ENCODE measurements around the gene SFXN5. TPM values are rescaled to one million over a fixed set of nuclear protein-coding genes. Genes with fewer than 3 reads are reported as not detected.

Gene SFXN5
- total and polyA plus RNA-seq, 2 donors (not counting 3 experiments of a cell fraction or from before 2014, with no cell fraction given): 18.7 to 28.6 TPM

- BruUV-seq (replicated peaks): no TSS peak
- Histone ChIP-seq H3K79me2 (ENCODE audit: control insufficient read depth, insufficient read depth, low read length) (no peaks in the 10 kb centered on the region), H2AFZ (ENCODE audit: low read depth, low read length) (no peak overlapping the region), H3K27ac (ENCODE audit: insufficient read depth, low read depth, low read length) (no peak overlapping the region), H4K20me1 (replicated peaks; ENCODE audit: control insufficient read depth, extremely low read depth, insufficient read depth, low read length) (no peaks in the 10 kb centered on the region), H3K36me3 (ENCODE audit: control insufficient read depth in 2 of 2, extremely low read depth in 1 of 2, insufficient read depth in 2 of 2, low read length in 2 of 2) (peaks cover 2% of the 10 kb centered on the region in 2 experiments), H3K9ac (replicated peaks; ENCODE audit: extremely low read depth, insufficient read depth, low read length) (no peak overlapping the region), H3K9me1 (replicated peaks; ENCODE audit: control insufficient read depth, extremely low read depth, insufficient read depth, low read length) (no peaks in the 10 kb centered on the region), H3K9me3 (replicated peaks; ENCODE audit: control insufficient read depth, insufficient read depth, low read length) (no peaks in the 10 kb centered on the region), H3K4me1 (ENCODE audit: control insufficient read depth, extremely low read depth, insufficient read depth, low read length) (no peaks in the 10 kb centered on the region), H3K4me3 (replicated peaks in 1 of 3; ENCODE audit: insufficient read depth in 1 of 3, low read depth in 1 of 3, low read length in 3 of 3) (no peak overlapping the region), H3K27me3 (ENCODE audit: control insufficient read depth in 2 of 2, insufficient read depth in 2 of 2, low read length in 2 of 2) (no peaks in the 10 kb centered on the region), H3K4me2 (ENCODE audit: insufficient read depth, low read length) (no peak overlapping the region)
- ChIA-PET CTCF (interaction anchor here (0.6 to 1.5 kb wide), 2 partner anchors 10 to 31 kb away, joined by 3 to 5 read pairs; no protein-coding TSS in a partner anchor), POLR2A (no interaction called here)
- intact Hi-C loops (cut with micrococcal nuclease): no loop called here
- TF ChIP-seq MAX (IDR thresholded peaks at IDR 0.05; ENCODE audit: insufficient read depth, insufficient read length): no peak
- no peak for TF ChIP-seq POLR2A (IDR thresholded peaks at IDR 0.05; ENCODE audit: low read depth, low read length)
- TF ChIP-seq JUN (IDR thresholded peaks at IDR 0.05; ENCODE audit: borderline replicate concordance, insufficient read depth, insufficient read length, low read depth): no peak
- no peak for TF ChIP-seq EZH2 (IDR thresholded peaks at IDR 0.05; ENCODE audit: borderline replicate concordance, low read depth, low read length, severe bottlenecking)
- TF ChIP-seq MYC (IDR thresholded peaks at IDR 0.05; ENCODE audit: low read depth, low read length): no peak
- no peak for TF ChIP-seq GATA2 (IDR thresholded peaks at IDR 0.05; ENCODE audit: insufficient read depth, insufficient read length, low read depth, low read length)
- no peak for TF ChIP-seq FOS (IDR thresholded peaks at IDR 0.05; ENCODE audit: borderline replicate concordance, insufficient read depth, low read length)
- no peak for TF ChIP-seq POLR2AphosphoS5 (IDR thresholded peaks at IDR 0.05; ENCODE audit: insufficient read depth, low read depth, low read length)
- no peak for TF ChIP-seq CTCF (IDR thresholded peaks at IDR 0.05; ENCODE audit: extremely low read depth in 1 of 2, insufficient read depth in 1 of 2, low read depth in 1 of 2, low read length in 2 of 2)
- no peak for DNase-seq (ENCODE audit: low read depth, low spot score)
- FAIRE-seq: no peak
- dilution Hi-C loops (cut with MboI; ENCODE audit: extremely low pct_ligation_motif_present, low sequenced_read_pairs): no loop called here
These were observed 38.8 kb downstream of the SFXN5 start for GRCh38 chr2:73032702-73033097.
